NCI-H1417 treated with DMSO at 0.1 percent for 48 hours (cell line): ENCODE results near the gene CHST6.
"Not testable (repeated sequence)": the region's sequence is repeated elsewhere in the genome, so short reads cannot be mapped to it uniquely, and the experiment has no call there.

Source experiments
- DNase-seq: peaks from one replicate; lab custom pipeline; 2025; lab: John Stamatoyannopoulos, UW

The CHST6 gene

GRCh38 chr16:75495076-75495674 lies at the start of gene CHST6:
CHST6 (minus strand) TSS chr16:75495441; CDS start chr16:75479828, 15,613 bp downstream.
- no peak for DNase-seq

DNA sequence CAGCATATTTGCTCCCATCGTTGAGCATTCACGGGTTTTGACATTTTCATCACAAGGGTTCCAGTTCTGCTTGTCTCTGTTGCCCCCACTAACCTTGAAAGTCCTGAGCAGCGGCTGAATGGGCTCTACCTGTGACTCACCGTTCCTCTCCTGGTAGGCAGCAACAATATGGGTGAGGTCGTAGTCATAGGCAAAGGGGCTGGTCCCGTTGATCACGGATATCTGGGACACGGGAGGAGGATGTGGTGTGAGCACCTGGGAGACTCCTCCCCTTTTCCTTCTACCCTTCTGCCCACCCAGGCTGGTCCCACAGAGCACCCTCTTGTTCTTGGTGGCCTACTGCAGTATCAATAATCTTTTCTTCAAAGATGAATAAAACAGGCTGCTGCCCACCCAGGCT lies 47.2 kb upstream of the CHST6 start:
- DNase-seq, result not testable (repeated sequence)

DNA sequence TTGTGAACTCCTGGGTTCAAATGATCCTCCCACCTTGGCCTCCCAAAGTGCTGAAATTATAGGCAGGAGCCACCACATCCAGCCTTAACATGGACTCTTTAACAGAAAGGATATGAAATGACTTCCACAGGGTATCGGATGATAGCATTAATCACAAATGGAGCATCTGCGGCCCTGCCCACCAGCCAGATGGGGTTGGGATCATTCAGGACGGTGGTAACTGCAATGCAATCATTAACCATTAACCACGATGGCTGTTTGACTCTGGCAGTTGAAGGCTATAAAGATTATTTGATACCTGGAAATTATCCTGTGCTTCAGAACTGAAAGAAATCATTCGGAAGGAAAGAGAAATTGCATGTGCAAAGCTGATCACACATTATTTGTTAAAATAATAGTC lies 46.0 kb upstream of the CHST6 start:
- no peak for DNase-seq

DNA sequence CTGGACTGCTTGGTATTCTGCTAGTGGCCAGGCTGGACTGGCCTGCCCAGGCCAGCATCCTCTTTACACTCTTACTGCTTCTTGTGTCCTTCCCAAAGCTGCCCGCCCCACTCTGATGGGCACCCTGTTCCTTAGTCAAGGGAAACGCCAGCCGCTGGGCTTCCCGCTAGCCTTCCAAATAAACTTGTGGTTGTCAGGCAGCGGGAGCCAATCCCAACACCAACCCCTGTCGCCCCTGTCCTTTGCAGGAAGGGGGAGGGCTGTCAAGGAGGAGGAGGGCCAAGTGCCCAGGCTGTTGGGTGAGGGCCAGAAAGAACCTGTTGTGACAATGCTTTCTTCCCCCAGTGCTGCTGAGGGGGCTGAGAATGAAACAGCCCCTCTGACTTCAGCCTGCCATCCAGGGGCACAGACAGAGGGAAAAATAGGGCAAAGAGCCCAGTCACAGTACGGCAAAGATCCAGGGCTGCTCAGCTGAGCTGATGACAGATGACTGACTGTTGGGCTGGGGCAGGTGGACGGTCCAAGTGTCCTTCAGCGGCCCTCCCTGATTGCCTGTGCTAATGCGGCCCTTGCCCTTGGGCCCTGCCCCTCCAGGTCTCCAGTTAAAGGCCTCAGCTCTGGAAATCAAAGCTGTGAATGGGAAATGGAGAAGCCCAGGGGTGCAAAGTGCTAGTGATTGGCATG lies 43.8 kb upstream of the CHST6 start:
- DNase-seq, result not testable (repeated sequence)

DNA sequence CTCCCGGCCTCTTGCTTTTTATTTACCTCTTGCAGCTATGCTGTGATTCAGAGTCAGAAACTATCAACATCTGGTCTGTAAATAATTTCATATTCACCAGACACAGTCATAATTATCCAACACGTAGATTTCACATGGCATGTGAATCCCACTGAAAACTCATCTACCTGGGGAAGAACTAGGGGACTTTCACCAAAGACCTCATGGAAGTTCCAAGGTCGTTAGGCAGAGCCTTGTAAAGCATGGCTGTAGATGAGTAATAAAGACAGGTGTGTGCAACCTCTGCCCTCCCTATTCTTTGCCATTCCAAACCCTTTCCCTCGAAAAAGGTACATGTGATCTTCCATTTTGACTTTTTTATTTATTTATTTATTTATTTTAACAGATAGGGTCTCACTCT lies 42.5 kb upstream of the CHST6 start:
- no peak for DNase-seq

DNA sequence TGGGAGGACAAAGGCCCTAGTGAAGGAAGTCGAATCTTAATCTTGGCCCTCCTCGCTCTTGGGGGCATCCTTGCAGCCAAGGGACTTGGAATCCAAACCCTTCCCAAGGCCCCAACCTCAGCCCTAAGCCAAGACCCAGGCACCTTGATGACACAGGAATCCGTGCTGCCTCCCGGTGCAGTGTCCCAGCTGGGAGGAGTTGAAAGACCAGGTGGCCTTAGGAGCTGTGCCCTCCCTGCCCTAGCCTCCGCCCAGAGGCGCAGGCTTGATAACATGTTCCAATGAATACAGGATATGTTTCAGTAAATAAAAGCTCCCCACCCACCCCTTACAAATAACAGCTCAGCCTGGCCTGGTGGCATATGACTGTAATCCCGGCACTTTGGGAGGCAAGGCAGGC lies 40.7 kb upstream of the CHST6 start, which contains the start of gene CHST5:
CHST5 (minus strand) TSS at position 208 of the 400 bp plus-strand sequence. CDS start 5,724 bp downstream, outside the sequence.
- DNase-seq, result no peak

DNA sequence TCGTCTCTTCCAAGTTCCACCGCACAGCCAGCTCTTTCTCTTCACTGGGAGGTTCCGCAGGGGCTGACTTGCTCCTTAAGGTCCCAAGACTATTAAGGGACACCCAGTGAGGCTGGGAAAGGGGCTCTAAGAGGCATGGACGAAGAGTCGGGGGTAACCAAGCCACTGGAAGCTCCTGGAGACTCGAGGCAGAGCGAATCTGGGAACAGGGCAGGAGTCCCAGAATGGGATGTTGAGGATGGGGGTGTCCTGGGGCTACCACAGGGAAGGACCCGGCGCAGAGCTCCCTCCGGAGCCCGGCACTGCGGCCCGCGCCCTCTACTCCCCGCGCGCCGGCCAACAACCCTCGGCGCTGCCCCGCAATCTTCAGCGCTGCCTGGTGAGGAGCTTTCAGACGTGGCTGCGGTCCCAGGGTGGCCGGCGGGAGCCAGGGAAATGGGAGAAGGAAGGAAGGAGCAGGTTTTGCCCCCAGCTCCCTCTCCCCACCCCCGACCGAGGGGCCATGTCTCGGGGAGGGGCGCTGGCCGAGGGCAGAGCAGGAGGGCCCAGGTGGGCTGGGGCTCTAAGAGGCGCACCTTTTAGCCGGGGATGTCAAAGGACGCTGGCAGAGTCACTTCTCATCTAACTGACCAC lies 40.1 kb upstream of the CHST6 start:
- no peak for DNase-seq

- no peak for DNase-seq
These were observed 39.4 kb upstream of the CHST6 start for GRCh38 chr16:75534560-75535205.

- DNase-seq, result no peak
These were observed 37.5 kb upstream of the CHST6 start for GRCh38 chr16:75532791-75533190.

GRCh38 chr16:75532142-75532765 lies 37.0 kb upstream of the CHST6 start:
- DNase-seq, result no peak

- no peak for DNase-seq
These were observed 34.7 kb upstream of the CHST6 start for GRCh38 chr16:75529959-75530358.

GRCh38 chr16:75529056-75529905 lies 34.0 kb upstream of the CHST6 start:
- DNase-seq, result no peak

DNA sequence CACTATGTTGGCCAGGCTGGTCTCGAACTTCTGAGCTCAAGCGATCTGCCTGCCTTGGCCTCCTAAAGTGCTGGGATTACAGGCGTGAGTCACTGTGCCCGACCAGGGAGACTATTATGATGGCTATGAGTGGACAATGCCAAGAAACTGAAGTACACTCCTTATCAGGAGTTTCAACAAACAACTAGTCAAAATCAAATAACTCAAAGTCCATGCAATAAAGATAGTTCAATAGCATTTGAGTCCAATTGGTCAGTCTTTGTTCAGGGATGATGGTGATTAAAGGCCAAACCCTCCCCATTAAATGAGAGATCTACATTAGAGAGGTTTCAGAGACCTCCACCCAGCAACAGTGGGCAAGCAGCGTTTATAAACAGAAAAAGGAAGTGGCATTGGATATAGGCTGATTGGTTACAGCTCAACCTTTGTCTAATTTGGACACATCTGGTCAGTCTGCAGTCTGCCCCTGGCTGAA lies 32.6 kb upstream of the CHST6 start:
- no peak for DNase-seq

DNA sequence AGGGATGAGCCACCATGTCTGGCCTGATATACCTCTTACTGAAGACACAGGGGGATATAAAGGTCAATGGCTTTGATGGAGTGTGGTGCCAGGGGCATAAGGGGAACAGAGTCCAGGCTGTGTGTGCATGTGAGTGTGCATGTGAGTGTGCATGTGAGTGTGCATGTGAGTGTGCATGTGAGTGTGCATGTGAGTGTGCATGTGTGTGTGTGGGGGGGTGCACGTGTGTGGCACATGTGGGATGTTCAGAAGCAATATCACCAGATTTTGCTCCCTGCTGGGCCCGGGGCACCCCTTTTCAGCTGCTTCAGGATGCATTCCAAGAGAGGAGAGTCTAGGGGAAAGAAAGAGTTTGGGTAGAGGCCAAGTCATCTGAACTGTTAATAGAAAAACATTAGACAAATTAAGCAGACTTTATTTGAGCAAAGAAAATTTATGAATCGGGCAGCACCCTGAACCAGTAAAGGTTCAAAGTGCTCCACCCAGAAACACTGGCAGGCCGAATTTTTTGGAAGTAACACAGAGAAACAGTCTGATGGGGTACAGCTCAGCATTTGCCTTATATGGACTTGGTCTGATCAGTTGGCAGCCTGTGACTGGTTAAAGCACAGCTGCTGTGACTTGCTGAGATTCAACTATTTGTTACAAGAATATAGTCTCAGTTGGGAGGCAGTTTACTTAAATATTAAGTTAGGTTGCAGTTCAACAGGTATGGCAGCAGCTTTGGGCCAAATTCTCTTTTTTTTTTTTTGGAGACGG lies 31.0 kb upstream of the CHST6 start:
- DNase-seq, result no peak

DNA sequence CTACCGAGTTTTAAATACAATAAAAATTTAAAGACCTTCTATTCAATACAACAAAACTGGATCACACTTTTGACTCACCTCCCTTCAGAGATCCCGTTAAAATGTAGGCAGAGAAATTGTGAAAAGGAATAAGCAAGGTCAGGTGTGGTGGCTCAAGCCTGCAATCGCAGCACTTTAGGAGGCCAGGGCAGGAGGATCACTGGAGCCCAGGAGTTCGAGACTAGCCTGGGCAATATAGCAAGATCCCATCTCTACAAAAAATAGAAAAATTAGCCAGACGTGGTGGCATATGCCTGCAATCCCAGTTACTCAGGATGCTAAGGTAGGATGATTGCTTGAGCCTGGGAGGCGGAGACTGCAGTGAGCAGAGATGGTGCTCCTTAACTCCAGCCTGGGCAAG lies 23.9 kb upstream of the CHST6 start:
- no peak for DNase-seq

DNA sequence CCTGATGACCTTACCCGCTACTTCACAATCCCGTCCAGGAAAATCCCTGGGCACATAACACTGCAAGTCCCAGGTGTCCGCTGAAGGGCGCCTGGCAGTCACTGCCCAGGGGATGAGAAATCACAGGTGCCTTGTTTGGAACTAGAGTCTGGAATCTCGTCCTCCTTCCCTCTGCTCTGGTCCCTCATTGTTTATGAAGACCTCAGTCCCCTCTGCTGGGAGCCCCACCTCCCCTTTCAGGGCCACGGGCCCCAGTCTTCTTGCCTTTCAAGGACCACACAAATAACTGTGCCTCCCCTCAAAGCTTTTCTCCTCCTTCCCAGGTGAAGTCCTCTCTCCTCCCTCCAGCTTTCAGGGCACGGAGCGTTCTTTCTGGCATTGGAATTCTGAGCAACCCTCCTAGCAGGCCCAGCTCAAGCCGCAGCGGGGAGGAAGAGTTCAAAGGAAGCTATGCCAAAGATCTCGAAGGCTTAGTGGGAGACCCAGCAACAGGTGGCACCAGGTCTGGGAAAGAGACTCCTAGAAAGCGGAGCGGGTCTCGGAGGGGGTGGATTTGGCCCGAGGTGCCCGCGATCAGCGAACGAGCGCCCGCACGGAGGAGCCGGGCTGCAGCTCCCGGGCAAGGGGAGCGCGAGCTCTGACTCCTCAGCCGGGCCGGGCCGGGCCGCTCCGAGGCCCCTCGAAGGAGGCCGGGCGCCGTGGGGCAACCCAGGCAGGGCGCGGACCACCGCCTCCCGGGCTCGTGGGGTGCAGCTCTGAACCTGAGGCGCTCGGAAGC lies 21.1 kb upstream of the CHST6 start:
- DNase-seq, result not testable (repeated sequence)

- no peak for DNase-seq
These were observed 19.1 kb upstream of the CHST6 start for GRCh38 chr16:75514296-75514695.

DNA sequence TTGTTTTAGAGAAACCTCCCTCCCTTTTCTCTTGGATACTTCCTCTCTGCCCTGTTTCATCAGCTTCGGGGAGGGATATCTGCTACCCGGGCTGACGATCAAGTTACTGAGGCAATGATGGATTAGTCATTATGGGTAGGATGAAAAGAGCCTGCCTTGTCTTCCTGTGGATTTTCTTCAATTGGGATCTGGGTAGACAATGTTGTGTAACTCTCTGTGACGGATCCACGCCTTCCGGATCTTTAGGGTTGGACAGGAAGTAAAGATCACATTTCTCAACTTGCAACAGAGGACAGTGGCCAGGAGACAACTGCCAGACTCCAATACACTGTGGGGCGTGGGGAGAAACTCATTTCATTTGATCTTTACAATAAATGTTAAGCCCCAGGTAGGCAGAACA lies 11.3 kb upstream of the CHST6 start:
- DNase-seq, result no peak

- no peak for DNase-seq
These were observed 10.9 kb upstream of the CHST6 start for GRCh38 chr16:75506107-75506506.

DNA sequence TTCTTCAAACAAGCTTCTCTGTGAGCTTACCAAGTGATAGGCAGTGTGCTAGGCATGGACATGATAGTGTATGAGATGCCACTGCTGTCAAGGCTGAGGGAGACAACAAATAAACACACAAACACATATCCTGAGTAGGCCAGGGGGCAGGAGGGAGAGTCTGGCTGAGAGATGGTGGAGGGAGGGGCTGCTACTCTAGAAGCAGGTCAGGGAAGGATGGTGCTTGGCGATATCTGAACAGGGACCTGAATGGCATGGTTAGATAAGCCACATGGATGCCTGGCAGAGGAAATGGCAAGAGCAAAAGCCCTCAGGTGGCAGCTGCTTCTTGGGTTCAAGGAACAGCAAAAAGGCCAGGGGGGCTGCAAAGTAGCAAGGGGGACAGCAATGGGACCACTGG lies 8.6 kb upstream of the CHST6 start:
- no peak for DNase-seq
